ENCODE results near the gene TSPO2. TPM values are rescaled to one million over a fixed set of nuclear protein-coding genes. Genes with fewer than 3 reads are reported as not detected.

The TSPO2 gene
- total and polyA plus RNA-seq, 2 of the 13 experiments (the other 11 are each of a cell fraction or from before 2014, with no cell fraction given): 0.55 TPM; not detected in 1

DNA sequence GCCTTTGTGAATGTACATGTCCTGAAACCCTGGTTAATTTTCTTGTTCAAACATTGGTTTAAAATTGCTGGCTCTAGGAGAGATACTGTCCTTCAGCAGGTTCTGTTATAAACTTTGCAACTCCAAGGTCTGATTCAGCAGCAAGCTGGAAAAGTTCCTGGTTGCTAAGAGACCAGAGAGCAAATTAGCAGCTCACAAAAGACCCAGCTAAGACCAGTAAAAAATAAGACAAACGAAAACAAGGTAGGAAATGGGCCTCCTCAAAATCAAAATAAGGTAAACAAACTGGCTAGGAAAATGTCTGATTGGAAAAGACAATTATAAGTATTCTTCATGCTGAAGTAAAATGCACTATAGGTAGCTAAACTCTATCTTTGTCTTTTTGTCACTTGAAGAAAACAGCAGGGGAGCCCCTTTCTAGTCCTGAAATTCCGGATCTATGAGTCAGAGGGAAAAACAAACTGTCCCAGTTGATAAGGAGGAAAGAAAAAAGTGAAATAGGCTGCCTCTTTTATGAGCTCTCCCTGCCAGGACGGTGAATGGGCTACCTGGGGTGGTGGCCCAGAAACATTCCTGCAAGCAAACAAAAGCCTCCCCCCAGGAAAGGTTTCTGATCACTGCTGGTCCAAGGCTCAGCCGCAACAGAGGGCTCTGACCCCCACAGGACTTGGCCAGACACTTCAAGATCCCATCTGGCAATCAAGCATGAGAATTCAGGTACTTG lies 44.9 kb upstream of the TSPO2 start (continued):
- TF ChIP-seq POLR2AphosphoS5 (IDR thresholded peaks at IDR 0.05; ENCODE audit: low read depth, low read length) (no peak), JUNB (CRISPR knock-in tag; IDR thresholded peaks at IDR 0.05; ENCODE audit: borderline replicate concordance) (peak; percentile 99), ZBTB10 (CRISPR knock-in tag; IDR thresholded peaks at IDR 0.05; ENCODE audit: borderline replicate concordance) (peak; percentile 53; the same call in 1 of the 2 replicates), HIVEP1 (CRISPR knock-in tag; IDR thresholded peaks at IDR 0.05) (no peak), ZNF446 (CRISPR knock-in tag; IDR thresholded peaks at IDR 0.05) (no peak), ZNF546 (CRISPR knock-in tag; conservative IDR thresholded peaks at IDR 0.05) (no peak), FOXO4 (CRISPR knock-in tag; conservative IDR thresholded peaks at IDR 0.05) (no peak), ZNF674 (CRISPR knock-in tag; IDR thresholded peaks at IDR 0.05; ENCODE audit: low read depth) (no peak), BRF2 (CRISPR knock-in tag; IDR thresholded peaks at IDR 0.05) (no peak), FOXK1 (CRISPR knock-in tag; IDR thresholded peaks at IDR 0.05; ENCODE audit: borderline replicate concordance, low read depth) (no peak), SALL2 (CRISPR knock-in tag; IDR thresholded peaks at IDR 0.05) (0 out of 2 replicates have a peak, but pooled peaks have one; percentile 13), ZNF234 (CRISPR knock-in tag; conservative IDR thresholded peaks at IDR 0.05) (no peak), ZNF18 (CRISPR knock-in tag; IDR thresholded peaks at IDR 0.05; ENCODE audit: insufficient replicate concordance) (no peak), NRL (CRISPR knock-in tag; IDR thresholded peaks at IDR 0.05; ENCODE audit: borderline replicate concordance) (no peak), ZNF329 (CRISPR knock-in tag; IDR thresholded peaks at IDR 0.05; ENCODE audit: low read depth) (no peak)
- TF ChIP-seq, protein P1, sequence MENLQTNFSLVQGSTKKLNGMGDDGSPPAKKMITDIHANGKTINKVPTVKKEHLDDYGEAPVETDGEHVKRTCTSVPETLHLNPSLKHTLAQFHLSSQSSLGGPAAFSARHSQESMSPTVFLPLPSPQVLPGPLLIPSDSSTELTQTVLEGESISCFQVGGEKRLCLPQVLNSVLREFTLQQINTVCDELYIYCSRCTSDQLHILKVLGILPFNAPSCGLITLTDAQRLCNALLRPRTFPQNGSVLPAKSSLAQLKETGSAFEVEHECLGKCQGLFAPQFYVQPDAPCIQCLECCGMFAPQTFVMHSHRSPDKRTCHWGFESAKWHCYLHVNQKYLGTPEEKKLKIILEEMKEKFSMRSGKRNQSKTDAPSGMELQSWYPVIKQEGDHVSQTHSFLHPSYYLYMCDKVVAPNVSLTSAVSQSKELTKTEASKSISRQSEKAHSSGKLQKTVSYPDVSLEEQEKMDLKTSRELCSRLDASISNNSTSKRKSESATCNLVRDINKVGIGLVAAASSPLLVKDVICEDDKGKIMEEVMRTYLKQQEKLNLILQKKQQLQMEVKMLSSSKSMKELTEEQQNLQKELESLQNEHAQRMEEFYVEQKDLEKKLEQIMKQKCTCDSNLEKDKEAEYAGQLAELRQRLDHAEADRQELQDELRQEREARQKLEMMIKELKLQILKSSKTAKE (CRISPR knock-in tag; IDR thresholded peaks at IDR 0.05; ENCODE audit: borderline replicate concordance): no peak
- TF ChIP-seq, protein P2, sequence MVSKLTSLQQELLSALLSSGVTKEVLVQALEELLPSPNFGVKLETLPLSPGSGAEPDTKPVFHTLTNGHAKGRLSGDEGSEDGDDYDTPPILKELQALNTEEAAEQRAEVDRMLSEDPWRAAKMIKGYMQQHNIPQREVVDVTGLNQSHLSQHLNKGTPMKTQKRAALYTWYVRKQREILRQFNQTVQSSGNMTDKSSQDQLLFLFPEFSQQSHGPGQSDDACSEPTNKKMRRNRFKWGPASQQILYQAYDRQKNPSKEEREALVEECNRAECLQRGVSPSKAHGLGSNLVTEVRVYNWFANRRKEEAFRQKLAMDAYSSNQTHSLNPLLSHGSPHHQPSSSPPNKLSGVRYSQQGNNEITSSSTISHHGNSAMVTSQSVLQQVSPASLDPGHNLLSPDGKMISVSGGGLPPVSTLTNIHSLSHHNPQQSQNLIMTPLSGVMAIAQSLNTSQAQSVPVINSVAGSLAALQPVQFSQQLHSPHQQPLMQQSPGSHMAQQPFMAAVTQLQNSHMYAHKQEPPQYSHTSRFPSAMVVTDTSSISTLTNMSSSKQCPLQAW (CRISPR knock-in tag; IDR thresholded peaks at IDR 0.05): no peak

Measured in HepG2 (cell line).